ENCODE measurements around the gene NDUFB7.
A peak's percentile ranks its signal among the peaks of the same experiment; 100 is the strongest.
"Not testable (repeated sequence)": the region's sequence is repeated elsewhere in the genome, so short reads cannot be mapped to it uniquely, and the experiment has no call there.

NDUFB7 gene

GRCh38 chr19:14571695-14572490 is at the start of gene NDUFB7:
Gene NDUFB7, minus strand, starts transcription at chr19:14572066. Its CDS starts 66 bp downstream, at chr19:14572000.
- peak; percentile 94 to 96 for ATAC-seq

GRCh38 chr19:14619404-14619803 is 47.5 kb upstream of the NDUFB7 start:
- ATAC-seq = no peak

GRCh38 chr19:14616407-14616806 is 44.5 kb upstream of the NDUFB7 start:
- no peak for ATAC-seq

- ATAC-seq = no peak
Measured at GRCh38 chr19:14615623-14616022, 43.8 kb upstream of the NDUFB7 start.

GRCh38 chr19:14614099-14614412 is 42.2 kb upstream of the NDUFB7 start:
- ATAC-seq = peak; percentile 33 to 55

GRCh38 chr19:14613399-14614098 is 41.7 kb upstream of the NDUFB7 start:
- not testable (repeated sequence) for ATAC-seq

GRCh38 chr19:14612657-14613056 is 40.8 kb upstream of the NDUFB7 start:
- no peak for ATAC-seq

GRCh38 chr19:14612242-14612641 is 40.4 kb upstream of the NDUFB7 start:
- ATAC-seq = not testable (repeated sequence)

GRCh38 chr19:14611051-14611450 is 39.2 kb upstream of the NDUFB7 start:
- no peak for ATAC-seq

- no peak for ATAC-seq
Measured at GRCh38 chr19:14606627-14607026, 34.8 kb upstream of the NDUFB7 start.

GRCh38 chr19:14603990-14604387 is 32.1 kb upstream of the NDUFB7 start:
- ATAC-seq = peak; percentile 60 to 67

GRCh38 chr19:14599548-14600147 is 27.8 kb upstream of the NDUFB7 start:
- peak in 1 of 2 donors; percentile 8 for ATAC-seq

GRCh38 chr19:14595558-14595957 is 23.7 kb upstream of the NDUFB7 start:
- no peak for ATAC-seq

GRCh38 chr19:14589433-14589832 is 17.6 kb upstream of the NDUFB7 start:
- peak; percentile 65 to 71 for ATAC-seq

GRCh38 chr19:14585187-14585586 is 13.3 kb upstream of the NDUFB7 start:
- peak; percentile 90 to 91 for ATAC-seq

GRCh38 chr19:14584372-14584771 is 12.5 kb upstream of the NDUFB7 start:
- not testable (repeated sequence) for ATAC-seq

- no peak for ATAC-seq
Measured at GRCh38 chr19:14582894-14583340, 11.1 kb upstream of the NDUFB7 start, which contains the start of gene CLEC17A. Gene CLEC17A, plus strand, starts transcription at chr19:14583084. Its CDS starts 77 bp downstream, at chr19:14583161.

GRCh38 chr19:14580623-14581237 is 8.9 kb upstream of the NDUFB7 start:
- peak; percentile 10 to 28 for ATAC-seq

GRCh38 chr19:14577885-14578427 is 6.1 kb upstream of the NDUFB7 start:
- no peak for ATAC-seq

- no peak for ATAC-seq
Measured at GRCh38 chr19:14577264-14577663, 5.4 kb upstream of the NDUFB7 start.

- ATAC-seq = no peak
Measured at GRCh38 chr19:14576363-14576762, 4.5 kb upstream of the NDUFB7 start.

GRCh38 chr19:14575428-14575980 is 3.6 kb upstream of the NDUFB7 start:
- no peak for ATAC-seq
